LoVo (cell line): Measurements from ENCODE around the gene PLCL1.
A peak's percentile ranks its signal among the peaks of the same experiment; 100 is the strongest.

Experiments used
- DNase-seq: peaks from one replicate; pipeline ENCODE4 v3.0.0-alpha.2; 2016; ENCODE audit warnings: low spot score

Gene PLCL1

DNA sequence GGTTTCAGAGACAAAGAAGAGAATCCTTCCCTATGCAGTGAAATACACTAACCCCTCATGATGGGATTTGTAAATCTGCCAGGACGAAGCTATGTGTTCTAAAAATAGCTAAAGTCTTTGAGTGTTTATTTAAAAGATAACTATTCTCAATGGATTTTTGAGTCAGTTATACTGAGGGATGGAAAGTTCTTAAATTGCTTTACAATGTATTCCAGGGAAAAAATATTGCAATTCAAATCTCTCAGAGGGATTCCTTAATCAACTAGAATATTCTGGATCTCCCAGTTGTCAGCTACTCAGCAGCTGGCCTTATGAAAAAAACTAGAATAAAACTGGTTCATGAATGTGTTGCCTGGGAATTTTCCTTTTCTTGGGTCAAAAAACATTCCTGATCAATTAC is 312.4 kb downstream of the PLCL1 start:
- no peak for DNase-seq

DNA sequence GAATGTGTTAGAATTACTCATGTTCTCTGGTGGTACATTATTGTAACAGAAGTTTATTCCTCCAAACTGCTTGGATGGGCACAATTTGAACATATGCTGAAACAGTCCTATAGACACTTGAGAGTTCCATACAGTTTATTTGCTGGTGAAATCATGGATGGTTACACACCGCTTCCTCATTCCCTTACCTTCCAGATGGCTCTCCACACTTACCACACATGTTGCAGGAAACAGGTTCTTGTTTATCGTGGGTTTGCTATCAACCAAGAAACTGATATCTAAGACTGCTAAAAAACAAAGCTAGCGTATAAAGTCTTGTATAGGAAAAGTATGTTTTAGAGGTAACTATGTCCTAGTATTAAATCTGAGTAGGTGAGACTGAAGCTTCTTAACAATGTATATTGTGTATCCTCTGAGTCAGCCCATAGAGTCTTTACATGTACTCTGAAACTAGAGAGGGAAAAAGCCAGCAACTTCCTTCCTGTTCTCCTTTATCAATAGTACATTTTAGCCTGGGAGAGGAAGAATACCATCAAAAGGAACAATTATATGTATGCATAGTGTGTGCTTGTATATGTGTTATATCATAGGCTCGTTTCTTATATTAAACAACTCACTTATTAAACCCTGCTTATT is 313.1 kb downstream of the PLCL1 start:
- DNase-seq, result no peak

DNA sequence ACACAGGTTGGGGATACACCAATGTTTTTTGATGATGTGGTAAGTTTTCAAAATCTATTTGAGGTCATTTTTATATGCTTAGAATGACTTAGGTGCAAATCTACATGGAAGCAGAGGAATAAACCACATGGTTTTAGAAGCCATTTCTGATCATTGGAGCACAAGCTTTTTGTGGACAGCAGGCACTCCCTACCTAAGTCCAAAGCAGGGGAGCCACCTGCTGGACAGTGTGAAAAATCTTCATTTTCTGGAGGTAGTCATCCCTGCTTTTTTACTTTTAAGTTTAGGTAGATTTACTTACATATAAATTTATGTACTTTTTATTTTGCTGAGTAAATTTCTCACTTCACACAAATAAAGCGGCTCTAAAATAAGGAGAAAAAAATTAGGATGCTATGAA is 323.2 kb downstream of the PLCL1 start:
- peak; percentile 31 for DNase-seq

DNA sequence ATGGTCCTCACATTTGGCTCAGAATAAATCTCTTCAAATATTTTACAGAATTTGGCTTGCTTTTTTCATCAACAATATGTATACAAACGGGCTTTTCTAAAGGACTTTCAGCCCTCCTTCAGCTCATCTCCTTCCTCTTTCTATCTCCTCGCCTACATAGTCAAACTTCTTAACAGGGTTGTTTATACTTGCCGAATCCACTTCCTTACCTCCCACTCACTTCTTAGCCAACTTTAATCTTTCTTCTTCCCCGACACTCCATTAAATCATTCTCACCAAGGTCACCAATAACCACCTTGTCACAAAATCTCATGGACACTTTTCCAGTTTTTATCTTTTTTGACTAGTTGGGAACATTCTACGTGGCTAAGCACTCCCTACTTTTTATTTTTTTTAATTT is 325.2 kb downstream of the PLCL1 start:
- DNase-seq, result no peak

DNA sequence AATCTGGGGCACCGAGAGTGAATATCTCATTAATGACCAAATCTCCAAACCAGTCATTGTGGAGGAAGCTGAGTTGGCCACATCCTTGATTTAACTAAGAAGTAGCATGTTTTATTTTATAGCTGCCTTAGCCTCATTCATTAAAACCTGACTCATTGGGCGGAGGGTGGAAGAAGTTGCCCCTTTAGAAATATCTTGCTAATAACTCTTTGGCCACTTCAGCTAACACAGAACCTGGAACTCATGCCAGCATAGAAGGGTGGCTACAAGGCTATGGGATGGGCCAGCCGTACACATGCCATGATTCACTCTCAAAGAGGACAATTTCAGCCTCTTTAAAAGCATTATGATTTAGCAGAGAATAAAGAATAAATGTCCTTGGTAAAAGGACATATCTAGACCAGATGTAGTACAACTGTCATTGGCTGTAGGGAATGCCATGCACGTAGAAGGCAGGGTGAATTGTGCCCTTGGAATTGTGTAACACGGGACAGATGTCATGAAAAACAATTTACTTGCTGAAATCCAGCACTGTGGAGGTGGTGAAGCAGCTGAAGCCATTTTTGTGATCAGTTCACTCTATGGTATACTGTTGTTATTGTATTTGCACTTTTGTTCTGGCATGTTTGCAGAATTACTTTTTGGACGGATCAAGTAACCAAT is 330.0 kb downstream of the PLCL1 start:
- DNase-seq, result no peak

DNA sequence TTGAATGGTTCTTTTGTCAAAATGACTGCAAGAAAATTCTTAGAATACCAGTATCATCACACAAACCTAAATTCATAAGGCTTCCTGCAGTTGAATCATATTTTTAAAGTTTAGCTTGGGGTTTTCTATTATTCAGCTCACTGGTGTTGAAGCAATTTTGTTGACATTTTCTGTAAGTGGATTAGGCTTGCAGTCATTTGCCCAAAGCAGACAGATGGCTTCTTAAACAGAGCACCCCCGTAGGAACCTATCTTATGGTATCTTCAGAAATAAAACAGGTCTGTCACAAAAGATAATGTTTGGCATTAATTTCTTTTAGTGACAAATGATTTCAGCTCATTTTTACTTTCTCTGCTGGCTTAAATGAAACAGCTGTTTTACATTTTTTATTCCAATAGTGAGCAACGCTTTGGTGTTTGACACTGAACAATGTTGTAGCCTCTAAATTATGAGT is 331.1 kb downstream of the PLCL1 start:
- DNase-seq, result no peak

DNA sequence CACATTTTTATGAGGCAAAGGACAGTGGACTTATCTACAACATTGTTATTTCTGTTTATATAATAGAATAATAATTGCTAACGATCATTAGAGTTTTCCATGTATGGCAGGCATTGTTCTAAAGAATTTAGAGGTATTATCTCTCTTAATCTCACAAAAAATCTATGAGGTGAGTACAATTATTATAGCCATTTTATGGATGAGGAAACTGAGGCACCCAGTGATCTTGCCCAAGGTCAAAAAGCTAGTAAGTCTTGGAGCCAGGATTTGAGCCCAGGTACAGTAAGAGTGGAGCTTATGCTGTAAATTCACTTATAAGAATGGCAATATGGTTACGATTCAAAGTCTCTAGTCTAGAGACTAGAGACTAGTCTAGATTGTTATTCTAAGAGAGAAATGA is 331.7 kb downstream of the PLCL1 start:
- DNase-seq, result no peak

DNA sequence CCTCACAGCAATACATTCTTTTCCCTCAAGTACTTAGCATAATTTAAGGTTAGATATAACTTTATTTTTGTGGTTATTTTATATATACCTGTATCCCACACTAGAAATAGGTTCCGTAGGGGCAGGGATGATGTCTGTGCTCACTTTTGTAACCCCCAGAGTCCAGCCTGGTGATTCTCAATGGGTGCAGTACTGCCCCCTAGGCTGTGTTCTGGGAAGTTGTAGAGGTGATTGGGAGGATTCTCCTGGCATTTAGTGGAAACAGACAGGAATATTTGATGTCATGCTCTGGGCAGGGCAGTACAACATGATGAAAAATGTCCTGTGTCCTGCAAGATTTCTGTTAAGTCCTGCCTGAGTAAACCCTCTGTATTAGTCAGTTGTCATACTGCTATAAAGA is 333.3 kb downstream of the PLCL1 start:
- no peak for DNase-seq

DNA sequence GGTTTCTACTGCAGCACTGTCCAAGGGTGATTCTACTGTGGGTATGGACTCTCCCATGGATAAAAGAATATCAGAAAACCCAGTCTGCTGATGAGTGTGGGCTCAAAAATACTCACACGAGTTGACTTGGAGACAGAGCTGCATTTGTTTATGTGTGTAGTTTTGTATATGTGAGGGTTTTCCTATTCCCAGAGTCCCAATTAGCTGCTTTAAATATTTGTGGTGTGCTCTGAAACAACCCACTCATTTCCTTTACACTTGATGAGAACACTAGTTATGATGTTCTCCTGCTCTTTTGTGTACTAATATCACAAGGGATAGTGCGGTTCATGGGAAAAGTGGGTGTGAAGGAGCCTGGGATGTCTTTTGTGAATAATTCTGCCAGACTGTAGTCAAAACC is 337.3 kb downstream of the PLCL1 start:
- DNase-seq, result no peak

DNA sequence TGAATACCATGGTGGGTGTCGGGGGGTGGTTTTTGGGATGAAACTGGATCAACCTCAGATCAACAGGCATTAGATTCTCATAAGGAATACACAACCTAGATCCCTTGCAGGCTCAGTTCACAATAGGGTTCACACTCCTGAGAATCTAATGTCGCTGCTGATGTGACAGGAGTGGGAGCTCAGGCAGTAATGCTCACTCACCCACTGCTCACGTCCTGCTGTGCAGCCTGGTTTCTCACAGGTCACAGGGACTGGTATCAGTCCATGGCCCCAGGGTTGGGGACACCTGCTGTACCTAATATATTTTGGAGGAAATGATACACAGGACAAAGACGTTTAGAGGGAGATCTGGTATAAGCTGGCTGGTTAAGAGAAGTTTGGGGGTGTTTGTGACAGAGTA is 338.8 kb downstream of the PLCL1 start:
- DNase-seq, result no peak

DNA sequence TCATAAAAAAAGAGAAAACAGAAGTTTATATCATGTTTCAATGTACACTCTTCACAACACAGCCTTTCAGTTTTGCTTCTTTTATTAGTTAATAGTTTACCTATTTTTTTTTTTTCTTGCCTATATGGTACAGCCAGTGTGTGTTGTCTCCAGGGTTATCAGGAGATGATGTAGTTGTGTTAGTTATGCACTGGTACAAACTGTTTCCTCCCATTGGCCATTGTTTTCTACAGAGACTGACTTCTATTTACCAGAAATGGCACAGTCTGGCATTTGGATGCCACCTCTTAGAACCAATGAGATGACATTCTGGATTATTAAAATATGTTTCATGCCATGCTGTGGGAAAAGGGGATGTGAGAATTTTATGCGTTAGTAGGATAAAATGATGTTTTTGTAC is 339.4 kb downstream of the PLCL1 start:
- DNase-seq, result no peak

DNA sequence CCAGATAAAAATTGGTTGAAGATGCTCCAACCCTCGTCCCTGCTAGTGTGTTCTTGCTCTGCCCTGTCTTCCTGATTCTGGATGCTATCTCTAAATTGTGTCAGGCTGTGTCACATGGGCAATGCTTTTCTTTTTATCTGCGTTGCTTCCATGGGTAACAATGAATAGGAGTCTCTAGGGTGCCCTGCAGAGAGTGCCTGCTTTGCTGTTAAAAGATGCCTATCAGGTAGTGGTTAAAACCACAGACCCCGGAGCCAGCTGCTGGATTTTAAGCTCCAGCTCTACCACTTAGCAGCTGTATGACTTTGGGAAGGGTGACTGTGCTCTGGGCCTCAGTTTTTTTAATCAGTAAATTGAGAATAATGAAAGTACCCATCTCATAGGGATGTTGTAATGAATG is 340.3 kb downstream of the PLCL1 start:
- DNase-seq, result no peak

DNA sequence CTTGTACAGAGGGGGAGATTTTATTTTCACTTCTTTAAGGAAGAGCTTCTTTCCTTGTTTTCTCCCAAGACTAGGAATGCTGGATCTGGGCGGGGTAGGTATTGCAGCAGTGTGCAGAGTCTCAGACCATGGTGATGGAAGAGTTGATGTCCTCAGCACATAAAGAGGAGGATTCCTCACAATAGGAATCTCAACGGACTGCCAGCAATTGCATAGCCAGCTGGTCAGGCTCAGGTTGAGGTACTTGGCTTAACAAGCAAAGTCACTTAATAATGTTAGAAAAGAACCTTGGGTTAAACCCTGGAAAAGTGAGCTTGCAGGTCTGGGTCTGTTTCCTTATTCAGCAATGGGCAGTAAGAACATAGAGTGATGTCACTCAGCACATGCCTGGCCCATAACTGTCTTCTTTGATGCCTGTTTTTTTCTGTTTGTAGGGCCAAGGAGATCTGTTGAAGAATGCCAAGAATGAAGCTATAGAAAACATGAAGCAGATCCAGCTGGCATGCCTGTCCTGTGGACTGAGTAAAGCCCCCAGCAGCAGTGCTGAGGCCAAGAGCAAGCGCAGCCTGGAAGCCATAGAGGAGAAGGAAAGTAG is 342.1 kb downstream of the PLCL1 start:
- no peak for DNase-seq

DNA sequence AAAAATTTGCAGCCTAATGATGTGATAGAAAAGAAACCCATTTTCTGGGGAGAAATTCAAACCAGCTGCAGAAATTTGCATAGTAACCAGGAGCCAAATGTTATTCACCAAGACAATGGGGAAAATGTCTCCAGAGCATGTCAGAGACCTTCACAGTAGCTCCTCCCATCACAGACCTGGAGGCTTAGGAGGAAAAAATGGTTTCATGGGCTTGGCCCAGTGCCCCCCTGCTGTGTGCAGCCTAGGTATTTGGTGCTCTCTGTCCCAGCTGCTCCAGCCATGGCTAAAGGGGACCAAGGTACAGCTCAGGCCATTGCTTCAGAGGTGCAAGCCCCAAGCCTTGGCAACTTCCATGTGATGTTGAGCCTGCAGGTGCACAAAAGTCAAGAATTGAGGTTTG is 352.9 kb downstream of the PLCL1 start:
- DNase-seq, result no peak

DNA sequence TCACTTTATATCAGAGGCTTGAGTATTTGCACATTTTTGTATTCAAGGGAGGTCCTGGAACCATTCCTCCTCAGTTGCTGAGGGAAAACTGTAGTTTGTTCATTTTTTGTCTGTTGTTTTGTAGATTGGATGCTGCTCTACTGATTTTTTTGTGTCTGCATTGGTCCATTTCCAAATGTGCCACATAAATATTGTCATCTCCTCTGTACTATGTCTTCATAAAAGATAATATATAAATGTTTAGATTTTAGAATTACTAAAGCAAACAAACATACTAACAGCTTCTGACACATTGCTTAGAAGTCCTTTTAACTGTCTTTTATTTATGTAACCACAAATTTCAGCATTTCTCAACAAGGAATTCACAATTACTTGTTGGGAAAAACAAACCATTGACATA is 356.8 kb downstream of the PLCL1 start:
- DNase-seq, result no peak

DNA sequence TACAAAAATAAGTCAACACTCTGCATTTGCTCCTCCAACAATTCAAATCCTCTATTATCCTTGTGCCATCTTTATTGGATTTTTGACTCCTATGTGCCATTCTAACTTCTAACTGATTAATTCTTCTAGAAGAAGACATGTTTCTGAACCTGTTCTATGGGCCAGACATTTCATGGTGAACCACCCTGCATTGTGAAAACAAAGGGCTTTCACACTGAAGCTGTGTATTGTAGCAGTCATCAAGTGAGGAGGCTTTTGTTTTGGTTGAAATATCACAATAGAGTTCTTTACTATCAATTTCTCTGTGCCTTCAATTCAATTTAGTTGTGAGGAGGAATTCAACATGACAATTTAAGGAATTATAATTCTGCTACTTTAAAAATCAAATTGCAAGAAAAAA is 357.9 kb downstream of the PLCL1 start:
- DNase-seq, result no peak

DNA sequence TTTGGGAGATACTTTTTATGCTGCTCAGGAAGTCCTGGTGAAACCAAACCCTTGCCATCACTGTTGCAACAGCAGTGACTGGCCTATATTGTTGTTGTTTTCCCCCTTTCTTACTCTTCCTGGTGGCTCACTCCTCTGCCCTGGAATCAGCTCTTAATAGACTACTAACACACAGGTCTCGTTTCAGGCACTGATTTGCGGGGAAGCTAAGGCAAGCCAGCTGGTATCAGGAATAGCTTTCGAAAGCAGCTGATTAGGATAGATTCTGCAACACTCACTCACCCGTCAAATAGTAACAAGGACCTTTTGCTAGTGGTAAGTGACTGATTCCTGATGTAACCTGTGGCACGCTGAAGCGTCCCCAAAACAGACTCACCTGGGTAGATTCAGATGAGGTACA is 360.4 kb downstream of the PLCL1 start:
- no peak for DNase-seq

DNA sequence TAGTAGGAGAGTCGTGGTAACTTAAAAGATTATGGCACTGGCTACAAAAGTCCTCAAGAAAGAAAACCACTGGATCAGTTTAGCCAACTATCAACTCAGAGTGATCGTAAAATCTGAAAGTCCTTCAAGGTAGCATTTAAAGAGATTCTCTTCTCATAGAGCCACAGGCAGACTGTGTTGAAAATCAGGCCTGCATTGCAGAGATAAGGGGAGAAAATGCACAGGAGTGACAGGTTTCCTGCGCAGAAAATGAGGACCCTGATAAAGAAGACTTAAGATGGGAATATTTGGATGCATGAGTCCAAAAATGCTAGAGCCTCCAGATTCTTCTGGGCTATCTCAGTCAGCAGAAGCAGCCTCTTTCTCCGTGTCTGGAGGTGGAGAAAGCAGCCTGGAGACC is 360.9 kb downstream of the PLCL1 start:
- no peak for DNase-seq

DNA sequence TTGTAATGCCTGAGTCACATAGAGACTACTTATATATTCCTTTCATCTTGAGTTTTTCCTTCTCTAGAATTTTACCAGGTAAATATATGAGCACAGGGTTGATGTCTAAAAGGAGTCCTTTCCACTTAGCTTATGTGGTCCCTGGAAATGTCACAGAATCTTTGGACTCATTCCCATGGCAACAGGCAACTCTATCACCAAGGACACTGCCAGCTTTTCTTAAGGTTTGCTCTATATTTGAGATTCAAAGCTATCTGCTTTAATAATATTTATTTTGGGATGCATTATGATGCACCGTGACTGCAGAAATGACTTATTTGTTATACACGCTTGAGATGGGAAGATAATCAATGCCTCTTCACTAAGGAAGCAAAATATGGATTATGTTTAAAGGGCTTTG is 363.0 kb downstream of the PLCL1 start:
- DNase-seq, result no peak

DNA sequence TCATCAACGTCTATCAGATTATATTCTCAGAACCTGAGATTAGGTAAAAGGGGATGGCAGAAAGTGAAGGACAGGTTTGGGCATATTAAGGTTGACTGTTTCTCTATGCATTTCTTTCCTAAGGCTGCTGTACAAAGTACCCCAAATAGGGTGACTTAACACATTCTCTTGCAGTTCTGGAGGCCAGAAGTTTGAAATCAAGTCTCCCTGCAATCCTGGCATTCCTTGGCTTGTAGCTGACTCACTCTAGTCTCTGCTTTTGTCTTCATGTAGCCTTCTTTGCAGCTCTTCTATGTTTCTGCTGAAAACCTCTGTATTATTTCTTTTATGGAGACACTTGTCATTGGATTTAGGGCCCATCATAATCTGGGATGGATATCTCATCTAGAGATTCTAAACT is 364.3 kb downstream of the PLCL1 start:
- DNase-seq, result no peak

DNA sequence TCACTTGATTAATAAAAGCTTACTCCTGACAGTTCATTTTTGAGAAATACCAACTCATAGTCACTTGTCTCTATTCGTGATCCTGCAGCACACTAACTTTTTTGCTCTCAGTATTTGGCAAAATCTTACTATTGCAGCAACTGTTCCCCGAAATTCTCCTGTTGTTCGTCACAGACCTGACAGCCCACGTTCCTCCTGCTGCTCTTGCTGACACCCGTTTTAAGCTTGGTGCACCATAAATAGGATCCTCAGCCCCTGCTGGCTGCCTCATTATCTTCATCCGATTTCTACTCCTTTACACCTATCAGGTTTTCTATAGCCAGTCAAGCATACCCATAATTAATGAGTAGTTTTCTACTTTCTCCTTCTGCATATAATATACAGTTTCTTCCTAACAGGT is 368.8 kb downstream of the PLCL1 start:
- DNase-seq, result no peak

DNA sequence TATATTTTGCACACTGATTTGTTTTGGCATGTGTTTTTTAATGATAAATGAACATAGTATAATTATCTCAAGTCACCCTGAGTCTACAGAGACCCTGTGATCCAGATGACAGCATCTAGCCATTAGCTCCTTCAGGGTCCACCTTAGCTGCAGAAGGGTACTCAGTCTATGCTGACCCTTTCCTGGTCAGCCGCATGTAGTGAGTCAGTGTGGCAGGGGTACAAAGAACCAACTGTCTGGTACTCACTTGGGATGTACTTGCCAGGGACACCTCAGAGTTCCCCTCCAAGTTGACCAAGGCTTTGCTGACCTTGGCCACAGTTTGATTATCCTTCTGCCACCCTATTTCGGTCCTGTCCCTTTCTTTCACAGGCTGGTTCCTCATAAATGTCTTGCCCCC is 369.5 kb downstream of the PLCL1 start:
- DNase-seq, result no peak

DNA sequence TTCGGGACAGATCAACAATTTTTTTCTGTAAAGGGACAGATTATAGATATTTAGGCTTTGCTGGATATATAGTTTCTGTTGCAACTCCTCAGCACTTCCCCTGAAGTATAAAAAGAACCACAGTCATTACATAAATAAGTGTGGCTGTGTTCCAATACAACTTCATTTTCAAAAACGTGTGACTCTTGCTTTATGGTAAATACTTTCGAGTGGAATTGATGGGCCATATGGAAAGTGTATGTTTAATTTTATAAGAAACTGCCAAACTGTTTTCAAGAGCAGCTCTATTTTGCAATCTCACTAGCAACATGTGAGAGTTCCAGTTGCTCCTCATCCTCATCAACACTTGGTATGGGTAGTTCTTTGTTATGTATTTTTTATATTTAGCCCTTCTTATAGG is 370.9 kb downstream of the PLCL1 start:
- no peak for DNase-seq

DNA sequence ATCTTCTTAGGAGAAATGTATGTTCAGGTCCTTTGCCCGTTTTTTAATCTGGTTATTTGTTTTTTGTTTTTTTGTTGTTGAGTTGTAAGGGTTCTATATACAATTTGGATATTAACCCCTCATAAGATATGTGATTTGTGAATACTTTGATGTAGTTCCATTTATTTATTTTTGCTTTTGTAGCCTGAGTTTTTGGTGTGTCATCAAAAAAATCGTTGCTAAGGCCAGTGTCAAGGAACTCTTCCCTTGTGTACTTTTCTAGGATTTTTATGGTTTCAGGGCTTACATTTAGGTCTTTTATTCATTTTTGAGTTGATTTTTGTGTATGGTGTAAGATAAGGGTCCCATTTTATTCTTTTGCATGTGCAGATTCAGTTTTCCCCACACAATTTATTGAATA is 372.6 kb downstream of the PLCL1 start:
- DNase-seq, result no peak
